HL-60/S4 treated with retinoic acid at 250 ng/mL for 4 days and 3 days (cell line): Measurements from ENCODE around the gene PAFAH1B2.
"Not testable (repeated sequence)": the region's sequence is repeated elsewhere in the genome, so short reads cannot be mapped to it uniquely, and the experiment has no call there.

Source experiments
- in situ Hi-C: fragments of 300-500 bp; cut with MboI; formaldehyde crosslinking; loops from 2 replicates; pipeline ENCODE4 v1.7.0; 2022; ENCODE audit warnings: low sequenced_read_pairs

PAFAH1B2 gene

DNA sequence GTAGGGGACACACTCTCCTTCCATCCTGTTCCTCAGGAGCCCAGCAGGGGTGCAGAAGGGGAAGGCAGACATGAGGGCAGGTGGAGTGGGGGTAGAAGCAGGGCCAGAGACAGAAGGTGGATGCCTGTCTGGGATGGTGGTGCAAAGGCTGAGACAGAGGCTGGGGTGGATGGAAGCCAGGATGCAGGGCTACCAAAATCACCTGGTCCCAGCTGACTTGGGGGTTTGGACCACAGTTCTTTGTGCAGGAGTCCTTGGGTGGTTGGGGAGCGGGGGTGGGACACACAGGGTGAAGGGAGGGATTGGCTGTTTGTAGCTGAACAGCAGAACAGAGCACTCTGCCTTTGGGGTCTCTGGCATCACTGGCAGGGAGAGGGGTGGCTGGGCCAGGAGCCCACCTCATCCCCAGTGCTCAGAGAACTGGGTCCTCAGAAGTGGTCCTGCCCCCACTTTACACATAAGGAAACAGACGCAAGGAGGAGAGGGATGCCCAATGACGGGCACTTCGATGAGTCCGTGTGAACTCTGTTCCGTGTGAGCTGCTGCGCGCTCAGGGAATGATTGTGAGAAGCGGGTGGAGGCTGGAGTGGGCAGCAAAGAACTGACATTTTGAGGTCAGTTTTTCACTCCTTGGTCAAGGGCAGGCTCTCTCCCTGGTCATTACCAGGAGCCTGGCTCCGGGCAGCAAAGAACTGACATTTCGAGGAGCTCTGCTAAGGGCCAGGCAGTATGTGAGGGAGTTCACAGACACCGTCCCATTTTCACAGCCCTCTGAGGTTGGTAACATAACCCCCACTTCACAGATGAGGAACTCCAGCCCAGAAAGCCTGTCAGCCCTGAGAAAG is 56.9 kb downstream of the PAFAH1B2 start:
- in situ Hi-C loops, result no loop called here

DNA sequence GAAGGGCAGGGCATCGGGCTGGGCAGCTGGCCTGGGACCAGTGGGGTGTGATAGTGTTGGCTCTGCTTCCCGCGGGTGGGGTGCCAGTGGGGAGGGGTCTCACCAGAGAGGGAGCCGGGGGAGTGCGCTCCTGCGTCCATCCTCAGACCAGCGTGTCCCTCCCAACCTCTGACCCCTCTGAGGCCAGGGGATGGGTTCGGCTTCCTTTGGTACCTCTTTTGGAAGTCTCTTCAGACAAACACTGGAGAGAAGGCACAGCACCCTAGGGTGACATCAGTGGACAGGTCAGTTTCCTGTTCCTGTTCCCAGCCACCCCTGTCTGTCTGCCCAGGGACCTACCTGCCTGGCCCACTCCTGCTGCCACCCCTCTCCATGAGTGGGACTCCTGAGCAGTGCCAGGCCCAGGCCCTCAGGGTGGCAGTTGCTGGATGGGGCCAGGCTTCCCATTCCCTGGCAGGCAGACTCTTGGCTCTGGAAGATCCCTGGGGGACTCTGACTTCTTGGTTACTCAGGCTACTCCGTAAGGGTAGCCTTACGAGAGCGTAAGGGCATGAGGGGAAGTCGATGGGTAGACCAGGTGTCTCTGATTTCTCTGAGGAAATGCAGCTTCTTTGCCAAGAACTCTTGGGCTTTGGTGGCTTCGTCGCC is 57.7 kb downstream of the PAFAH1B2 start:
- in situ Hi-C loops, result no loop called here

DNA sequence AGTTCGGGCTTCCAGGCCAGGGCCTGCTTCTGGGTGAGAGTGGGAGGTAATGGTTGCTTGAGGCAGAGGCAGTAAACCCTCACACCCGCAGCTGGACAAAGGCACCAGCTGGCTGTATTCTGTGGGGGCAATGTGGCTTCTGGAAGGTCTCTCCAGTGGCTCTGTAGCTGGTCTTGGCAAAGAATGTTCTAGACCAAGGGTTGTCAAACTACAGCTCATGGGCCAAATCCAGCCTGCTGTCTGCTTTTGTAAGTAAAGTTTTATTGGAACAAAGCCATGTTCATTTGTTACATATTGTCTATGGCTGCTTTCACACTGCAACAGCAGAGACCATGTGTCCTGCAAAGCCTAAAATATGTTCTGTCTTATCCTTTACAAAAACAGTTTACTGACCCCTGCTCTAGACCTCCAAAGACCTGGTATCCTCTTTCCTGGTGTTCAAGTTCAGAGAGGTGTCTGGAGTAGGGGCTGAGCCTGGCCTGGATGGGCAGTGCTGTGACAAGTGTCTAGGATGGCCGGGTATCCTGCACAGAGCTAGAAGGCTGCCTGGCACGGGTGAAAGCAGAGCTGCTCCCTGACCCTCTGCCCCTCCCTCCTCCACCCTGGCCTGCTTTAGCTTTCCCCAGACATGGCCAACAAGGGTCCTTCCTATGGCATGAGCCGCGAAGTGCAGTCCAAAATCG is 58.4 kb downstream of the PAFAH1B2 start:
- in situ Hi-C loops, result no loop called here

GRCh38 chr11:117203069-117203407 is 59.0 kb downstream of the PAFAH1B2 start:
- in situ Hi-C loops, result no loop called here

- in situ Hi-C loops, result no loop called here
Measured at GRCh38 chr11:117204283-117205080, 60.4 kb downstream of the PAFAH1B2 start.

GRCh38 chr11:117205211-117205818 is 61.2 kb downstream of the PAFAH1B2 start:
- in situ Hi-C loops, result no loop called here

DNA sequence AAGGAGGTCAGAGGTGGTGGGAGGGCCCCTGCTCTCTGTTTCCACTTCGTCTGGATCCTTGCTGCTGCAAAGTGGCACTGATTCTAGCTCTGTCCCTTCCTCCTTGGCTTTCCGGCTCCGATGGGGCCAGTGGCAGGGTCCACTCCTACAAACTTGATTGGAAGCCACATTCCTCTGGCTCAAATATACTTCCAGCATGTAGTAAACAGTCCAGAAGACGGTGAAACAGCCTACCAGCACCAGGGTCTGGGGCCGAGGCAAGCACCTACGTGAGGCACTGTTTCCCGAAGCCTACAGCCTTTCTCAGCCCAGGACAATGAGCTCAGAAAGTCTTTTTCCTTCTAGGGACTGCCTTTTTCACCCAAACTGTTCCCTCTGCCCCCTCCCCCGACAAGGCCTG is 62.0 kb downstream of the PAFAH1B2 start:
- in situ Hi-C loops, result not testable (repeated sequence)

GRCh38 chr11:117206859-117207258 is 62.8 kb downstream of the PAFAH1B2 start:
- in situ Hi-C loops, result not testable (repeated sequence)

DNA sequence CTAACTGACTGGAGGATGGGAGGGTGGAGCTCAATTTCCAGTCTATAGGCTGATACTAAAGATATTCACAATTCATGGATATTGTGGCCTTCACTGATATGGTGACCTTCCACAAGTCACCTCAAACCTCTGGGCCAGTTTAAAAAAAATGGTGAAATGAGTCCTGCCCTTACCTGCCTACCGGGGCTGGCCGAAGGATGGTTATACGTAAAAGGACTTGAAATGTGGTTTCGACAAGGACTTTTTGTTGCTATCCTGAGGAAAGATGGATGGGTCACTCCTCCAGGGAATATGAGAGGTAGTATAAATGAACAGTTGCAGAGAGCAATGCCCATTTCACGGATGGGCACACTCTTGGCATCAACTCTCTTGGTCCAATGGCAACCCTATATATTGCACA is 63.4 kb downstream of the PAFAH1B2 start:
- in situ Hi-C loops, result not testable (repeated sequence)

- in situ Hi-C loops, result not testable (repeated sequence)
Measured at GRCh38 chr11:117208710-117209109, 64.6 kb downstream of the PAFAH1B2 start.

DNA sequence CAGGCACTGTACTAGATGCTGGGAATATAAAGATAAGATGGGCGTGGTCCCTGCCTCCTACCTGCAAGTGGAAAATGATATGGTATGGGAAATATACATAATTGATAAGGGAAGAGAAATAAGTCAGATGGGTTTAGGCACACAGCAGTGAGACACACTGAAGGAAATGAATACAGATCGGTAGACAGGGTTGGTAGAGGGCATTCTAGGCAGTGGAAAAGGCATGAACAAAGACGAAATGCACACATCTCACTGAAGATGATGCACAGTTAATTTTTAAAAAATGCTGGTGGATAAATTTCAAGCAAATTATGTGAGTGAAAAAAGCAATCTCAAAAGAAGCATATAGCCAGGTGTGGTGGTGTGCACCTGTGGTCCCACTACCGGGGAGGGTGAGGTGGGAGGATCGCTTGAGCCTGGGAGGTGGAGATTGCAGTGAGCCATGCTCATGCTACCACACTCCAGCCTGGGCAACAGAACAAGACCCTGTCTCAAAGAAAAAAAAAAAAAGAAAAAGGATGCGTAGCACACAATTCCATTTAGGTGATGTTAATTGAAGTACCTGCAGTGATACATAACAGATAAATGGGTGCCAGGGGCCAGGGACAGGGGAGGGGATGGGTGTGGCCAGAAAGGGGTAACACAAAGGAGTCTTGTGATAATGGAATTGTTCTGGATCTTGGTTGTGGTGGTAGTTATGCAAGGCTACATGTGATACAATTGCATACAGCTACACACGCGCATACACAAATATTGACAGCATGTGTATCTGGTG is 65.5 kb downstream of the PAFAH1B2 start:
- in situ Hi-C loops, result not testable (repeated sequence)

GRCh38 chr11:117210620-117211019 is 66.5 kb downstream of the PAFAH1B2 start:
- in situ Hi-C loops, result no loop called here

DNA sequence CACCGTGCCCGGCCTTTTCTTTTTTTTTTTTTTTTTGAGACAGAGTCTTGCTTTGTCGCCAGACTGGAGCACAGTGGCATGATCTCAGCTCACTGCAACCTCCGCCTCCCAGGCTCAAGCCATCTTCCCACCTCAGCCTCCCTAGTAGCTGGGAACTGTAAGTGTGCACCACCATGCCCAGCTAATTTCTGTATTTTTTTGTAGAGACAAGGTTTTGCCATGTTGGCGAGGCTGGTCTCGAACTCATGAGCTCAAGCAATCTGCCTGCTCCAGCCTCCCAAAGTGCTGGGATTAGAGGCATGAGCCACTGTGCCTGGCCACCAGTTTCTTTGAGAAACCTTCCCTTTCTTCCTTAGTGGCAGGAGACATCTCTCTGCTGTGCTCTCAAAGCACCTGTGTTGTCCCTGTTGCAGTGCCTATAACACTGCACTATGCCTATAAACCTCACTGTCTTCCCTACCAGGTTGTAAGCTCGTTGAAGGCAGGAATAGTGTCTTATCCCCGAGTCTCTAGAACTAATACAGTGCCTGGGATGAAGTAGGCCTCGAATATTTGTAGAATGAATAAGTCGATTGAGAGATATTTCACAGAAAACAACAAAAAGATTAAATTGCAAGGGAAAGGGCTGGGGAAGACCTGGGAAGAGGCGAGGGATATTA is 68.7 kb downstream of the PAFAH1B2 start:
- in situ Hi-C loops, result no loop called here

DNA sequence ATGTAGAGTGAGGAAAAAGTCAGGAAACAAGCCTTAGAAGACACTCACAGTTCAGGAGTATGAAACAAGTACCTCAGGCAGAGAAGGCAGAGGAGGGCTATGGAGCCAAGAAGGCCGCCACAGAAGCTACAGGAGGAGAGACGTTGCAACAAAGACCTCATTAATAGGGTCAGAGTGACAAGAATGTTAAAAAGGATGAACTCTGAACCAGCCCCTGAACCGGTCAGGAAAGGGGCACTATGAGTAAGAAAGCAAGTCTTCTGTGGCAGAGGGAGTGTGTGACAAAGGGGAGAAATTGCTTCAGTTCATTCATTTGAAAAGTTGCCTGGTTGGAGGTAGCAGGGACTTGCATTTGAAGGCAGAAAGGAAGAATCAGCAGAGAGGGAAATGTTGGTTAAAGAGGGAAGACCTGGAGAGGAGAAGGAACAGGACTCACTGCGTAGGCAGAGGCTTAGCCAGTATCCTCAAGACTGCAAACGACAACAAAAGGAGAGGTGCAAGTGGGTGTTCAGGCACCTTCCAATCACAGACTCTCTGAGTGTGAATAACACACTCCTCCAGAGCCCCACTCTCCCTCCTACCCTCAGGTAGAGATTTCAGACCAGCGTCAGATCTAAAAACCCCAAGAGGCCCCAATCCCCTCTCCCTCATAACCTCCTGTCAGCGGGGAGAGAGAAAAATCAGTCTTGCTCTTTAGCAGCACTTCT is 70.5 kb downstream of the PAFAH1B2 start:
- in situ Hi-C loops, result no loop called here

GRCh38 chr11:117217141-117218084 is 73.3 kb downstream of the PAFAH1B2 start:
- in situ Hi-C loops, result no loop called here

GRCh38 chr11:117218133-117218915 is 74.2 kb downstream of the PAFAH1B2 start:
- in situ Hi-C loops, result no loop called here

- in situ Hi-C loops, result no loop called here
Measured at GRCh38 chr11:117219001-117219400, 74.9 kb downstream of the PAFAH1B2 start.
